Tibial artery (tissue), 4 donors: ENCODE data around the gene ZDHHC15.
"Not testable (repeated sequence)": the region's sequence is repeated elsewhere in the genome, so short reads cannot be mapped to it uniquely, and the experiment has no call there.

Experiments used
- DNase-seq, 2 donors: peaks; one replicate each; pipeline ENCODE4 v3.0.0-alpha.2; 2019
- H3K27ac ChIP-seq, 2 donors: fragments of 200-600 bp; sonication (generic) in 1 of 2; 1 replicate in 1 of 2; 2 replicates in 1 of 2; pipeline ENCODE4 v1.5.1; 2018 to 2019; ENCODE audit warnings: mild to moderate bottlenecking in 1 of 2
- H3K27me3 ChIP-seq, 2 donors: fragments of 200-600 bp; sonication (generic) in 1 of 2; one replicate each; pipeline versions ENCODE4 v1.5.1 to v1.6.0; 2016 to 2019
- H3K36me3 ChIP-seq, 3 donors: fragments of 200-600 bp; sonication (generic) in 2 of 3; one replicate each; pipeline ENCODE4 v1.5.1; 2016 to 2019; ENCODE audit warnings: mild to moderate bottlenecking in 2 of 3
- H3K4me1 ChIP-seq, 4 donors: fragments of 200-600 bp; sonication (generic) in 2 of 4; 1 replicate in 3 of 4; 2 replicates in 1 of 4; pipeline ENCODE4 v1.5.1; 2016 to 2019
- H3K4me3 ChIP-seq, 2 donors: fragments of 200-600 bp; sonication (generic) in 1 of 2; 1 replicate in 1 of 2; 2 replicates in 1 of 2; pipeline ENCODE4 v1.5.1; 2018 to 2019; ENCODE audit warnings: mild to moderate bottlenecking in 2 of 2
- H3K9me3 ChIP-seq, 3 donors: fragments of 200-600 bp; sonication (generic) in 1 of 3; one replicate each; pipeline ENCODE4 v1.5.1; 2016 to 2019
- intact Hi-C: fragments of 100-400 bp; cut with DNase I; formaldehyde crosslinking; loops from one replicate; pipeline ENCODE4 v1.15.0; 2023; ENCODE audit warnings: low total_unique reads
- TF ChIP-seq, protein P1 (sequence below), 2 experiments: fragments of 200-600 bp in 1 of 2; fragments of 450-650 bp in 1 of 2; IDR thresholded peaks; one replicate each; pipeline ENCODE4 v1.5.1; 2017 to 2019; ENCODE audit warnings: antibody characterized with exemption in 2 of 2, mild to moderate bottlenecking in 1 of 2, moderate library complexity in 1 of 2

Gene ZDHHC15

DNA sequence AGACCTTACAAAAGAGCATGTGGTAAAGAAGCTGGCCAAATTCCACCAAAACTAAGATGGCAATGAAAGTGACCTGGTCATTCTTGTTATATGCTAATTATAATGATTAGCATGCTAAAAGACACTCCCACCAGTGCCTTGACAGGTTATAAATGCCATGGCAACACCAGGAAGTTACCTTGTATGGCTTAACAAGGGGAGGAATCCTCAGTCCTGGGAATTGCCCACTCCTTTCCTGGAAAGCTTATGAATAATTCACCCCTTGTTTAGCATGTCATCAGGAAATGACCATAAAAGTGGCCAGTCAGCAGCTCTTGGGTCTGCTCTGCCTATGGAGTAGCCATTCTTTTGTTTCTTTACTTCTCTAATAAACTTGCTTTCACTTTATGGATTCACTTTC is 161.0 kb downstream of the ZDHHC15 start:
- Histone ChIP-seq H3K9me3 (peaks cover 0 to 4% (median 0%) of the 10 kb centered on the region in 3 donors), H3K36me3 (no peaks in the 10 kb centered on the region), H3K4me1 (no peaks in the 10 kb centered on the region), H3K27me3 (no peaks in the 10 kb centered on the region), H3K27ac (no peak overlapping the region), H3K4me3 (no peak overlapping the region)
- intact Hi-C loops, result no loop called here
- no peak for DNase-seq
- TF ChIP-seq, protein P1, sequence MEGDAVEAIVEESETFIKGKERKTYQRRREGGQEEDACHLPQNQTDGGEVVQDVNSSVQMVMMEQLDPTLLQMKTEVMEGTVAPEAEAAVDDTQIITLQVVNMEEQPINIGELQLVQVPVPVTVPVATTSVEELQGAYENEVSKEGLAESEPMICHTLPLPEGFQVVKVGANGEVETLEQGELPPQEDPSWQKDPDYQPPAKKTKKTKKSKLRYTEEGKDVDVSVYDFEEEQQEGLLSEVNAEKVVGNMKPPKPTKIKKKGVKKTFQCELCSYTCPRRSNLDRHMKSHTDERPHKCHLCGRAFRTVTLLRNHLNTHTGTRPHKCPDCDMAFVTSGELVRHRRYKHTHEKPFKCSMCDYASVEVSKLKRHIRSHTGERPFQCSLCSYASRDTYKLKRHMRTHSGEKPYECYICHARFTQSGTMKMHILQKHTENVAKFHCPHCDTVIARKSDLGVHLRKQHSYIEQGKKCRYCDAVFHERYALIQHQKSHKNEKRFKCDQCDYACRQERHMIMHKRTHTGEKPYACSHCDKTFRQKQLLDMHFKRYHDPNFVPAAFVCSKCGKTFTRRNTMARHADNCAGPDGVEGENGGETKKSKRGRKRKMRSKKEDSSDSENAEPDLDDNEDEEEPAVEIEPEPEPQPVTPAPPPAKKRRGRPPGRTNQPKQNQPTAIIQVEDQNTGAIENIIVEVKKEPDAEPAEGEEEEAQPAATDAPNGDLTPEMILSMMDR (IDR thresholded peaks at IDR 0.05), result no peak

DNA sequence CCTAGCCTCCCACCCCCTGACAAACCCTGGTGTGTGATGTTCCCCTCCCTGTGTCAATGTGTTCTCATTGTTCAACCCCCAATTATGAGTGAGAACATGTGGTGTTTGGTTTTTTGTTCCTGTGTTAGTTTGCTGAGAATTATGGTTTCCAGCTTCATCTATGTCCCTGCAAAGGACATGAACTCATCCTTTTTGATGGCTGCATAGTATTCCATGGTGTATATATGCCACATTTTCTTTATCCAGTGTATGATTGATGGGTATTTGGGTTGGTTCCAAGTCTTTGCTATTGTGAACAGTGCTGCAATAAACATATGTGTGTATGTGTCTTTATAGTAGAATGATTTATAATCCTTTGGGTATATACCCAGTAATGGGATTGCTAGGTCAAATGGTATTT is 174.2 kb downstream of the ZDHHC15 start:
- DNase-seq, intact Hi-C loops, H3K4me1 ChIP-seq, H3K27ac ChIP-seq, H3K36me3 ChIP-seq, H3K27me3 ChIP-seq, H3K4me3 ChIP-seq: not testable (repeated sequence)
- H3K9me3 ChIP-seq, result peaks cover 0 to 21% (median 0%) of the 10 kb centered on the region in 3 donors

DNA sequence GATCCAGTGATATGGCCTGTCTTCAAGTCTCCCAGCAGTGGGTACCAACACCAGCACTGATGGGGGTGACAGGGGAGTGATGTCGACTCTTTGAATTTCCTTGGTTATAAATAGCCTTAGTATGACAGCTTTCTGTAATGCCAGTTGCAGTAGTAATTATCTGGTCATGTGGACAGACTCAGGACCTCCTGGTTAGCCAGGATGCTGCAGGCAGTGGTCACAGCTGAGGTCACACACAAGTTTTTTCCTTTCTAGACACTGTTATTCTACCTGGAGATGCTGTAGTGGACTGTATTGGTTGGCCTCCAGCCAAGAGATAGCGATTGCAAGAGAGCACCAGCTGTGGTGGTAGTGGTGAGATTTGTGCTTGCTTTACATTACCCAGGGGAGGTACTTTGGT is 185.3 kb downstream of the ZDHHC15 start:
- Histone ChIP-seq H3K4me1 (no peaks in the 10 kb centered on the region), H3K36me3 (peaks cover 0 to 10% (median 0%) of the 10 kb centered on the region in 3 donors), H3K27me3 (no peaks in the 10 kb centered on the region), H3K9me3 (peaks cover 0 to 4% (median 0%) of the 10 kb centered on the region in 3 donors), H3K27ac (no peak overlapping the region), H3K4me3 (no peak overlapping the region)
- DNase-seq, result no peak
- TF ChIP-seq, protein P1 (IDR thresholded peaks at IDR 0.05), result no peak
- intact Hi-C loops, result no loop called here

DNA sequence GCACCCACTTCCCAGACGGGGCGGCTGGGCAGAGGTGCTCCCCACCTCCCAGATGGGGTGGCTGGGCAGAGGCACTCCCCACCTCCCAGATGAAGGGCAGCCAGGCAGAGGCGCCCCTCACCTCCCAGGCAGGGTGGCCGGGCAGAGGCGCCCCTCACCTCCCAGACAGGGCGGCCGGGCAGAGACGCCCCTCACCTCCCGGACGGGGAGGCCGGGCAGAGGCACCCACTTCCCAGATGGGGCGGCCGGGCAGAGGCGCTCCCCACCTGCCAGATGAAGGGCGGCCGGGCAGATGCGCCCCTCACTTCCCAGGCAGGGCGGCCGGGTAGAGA is 187.7 kb downstream of the ZDHHC15 start:
- TF ChIP-seq, protein P1 (IDR thresholded peaks at IDR 0.05), result no peak
- no peak for DNase-seq
- H3K4me3 ChIP-seq, result no peak overlapping the region
- no peaks in the 10 kb centered on the region for H3K27me3 ChIP-seq
- H3K36me3 ChIP-seq, result peaks cover 0 to 10% (median 0%) of the 10 kb centered on the region in 3 donors
- intact Hi-C loops, result no loop called here
- H3K27ac ChIP-seq, result no peak overlapping the region
- peaks cover 0 to 4% (median 0%) of the 10 kb centered on the region in 3 donors for H3K9me3 ChIP-seq
- no peaks in the 10 kb centered on the region for H3K4me1 ChIP-seq

DNA sequence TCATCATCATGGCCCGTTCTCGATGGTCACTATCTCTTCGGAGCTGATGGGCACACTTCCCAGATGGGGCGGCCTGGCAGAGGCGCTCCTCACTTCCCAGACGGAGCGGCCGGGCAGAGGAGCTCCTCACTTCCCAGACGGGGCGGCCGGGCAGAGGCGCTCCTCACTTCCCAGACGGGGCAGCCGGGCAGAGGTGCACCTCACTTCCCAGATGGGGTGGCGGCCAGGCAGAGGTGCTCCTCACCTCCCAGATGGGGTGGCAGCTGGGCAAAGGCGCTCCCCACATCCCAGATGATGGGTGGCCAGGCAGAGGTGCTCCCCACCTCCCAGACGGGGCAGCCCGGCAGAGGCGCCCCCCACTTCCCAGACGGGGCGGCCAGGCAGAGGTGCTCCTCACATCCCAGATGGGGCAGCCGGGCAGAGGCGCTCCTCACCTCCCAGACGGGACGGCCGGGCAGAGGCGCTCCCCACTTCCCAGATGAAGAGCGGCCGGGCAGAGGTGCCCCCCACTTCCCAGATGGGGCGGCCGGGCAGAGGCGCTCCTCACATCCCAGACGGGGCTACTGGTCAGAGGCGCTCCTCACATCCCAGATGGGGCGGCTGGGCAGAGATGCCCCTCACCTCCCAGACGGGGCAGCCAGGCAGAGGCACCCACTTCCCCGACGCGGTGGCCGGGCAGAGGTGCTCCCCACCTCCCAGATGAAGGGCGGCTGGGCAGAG is 188.3 kb downstream of the ZDHHC15 start:
- H3K36me3 ChIP-seq, H3K4me1 ChIP-seq, H3K27ac ChIP-seq, H3K4me3 ChIP-seq, H3K9me3 ChIP-seq, H3K27me3 ChIP-seq, DNase-seq, intact Hi-C loops: not testable (repeated sequence)

DNA sequence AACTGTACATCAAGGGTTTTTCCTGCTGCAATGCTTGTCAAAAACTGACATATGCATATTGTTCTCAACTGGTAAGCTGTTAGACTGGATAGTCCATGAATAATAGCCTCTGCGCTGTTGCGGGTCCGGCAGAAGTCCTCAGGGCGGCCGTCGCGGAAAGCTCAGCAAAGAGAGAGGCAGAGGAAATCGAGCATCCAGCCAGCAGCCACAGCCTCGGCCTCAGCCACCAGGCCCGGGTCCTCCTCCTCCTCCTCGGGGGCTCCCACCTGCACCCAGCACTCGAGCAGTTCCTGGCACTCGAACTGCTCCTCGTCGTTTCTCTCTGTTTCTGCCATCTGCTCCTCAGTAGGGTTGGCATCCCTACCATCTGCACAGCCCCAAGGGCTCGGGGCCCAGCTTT is 195.2 kb downstream of the ZDHHC15 start:
- H3K36me3 ChIP-seq, result peaks cover 9 to 19% (median 15%) of the 10 kb centered on the region in 3 donors
- no peaks in the 10 kb centered on the region for H3K27me3 ChIP-seq
- no peak overlapping the region for H3K4me3 ChIP-seq
- intact Hi-C loops, result no loop called here
- TF ChIP-seq, protein P1 (IDR thresholded peaks at IDR 0.05), result no peak
- H3K27ac ChIP-seq, result no peak overlapping the region
- no peaks in the 10 kb centered on the region for H3K4me1 ChIP-seq
- H3K9me3 ChIP-seq, result peaks cover 0 to 6% (median 0%) of the 10 kb centered on the region in 3 donors
- DNase-seq, result no peak
